Measurements from ENCODE around the gene UBE2O.

The UBE2O gene

DNA sequence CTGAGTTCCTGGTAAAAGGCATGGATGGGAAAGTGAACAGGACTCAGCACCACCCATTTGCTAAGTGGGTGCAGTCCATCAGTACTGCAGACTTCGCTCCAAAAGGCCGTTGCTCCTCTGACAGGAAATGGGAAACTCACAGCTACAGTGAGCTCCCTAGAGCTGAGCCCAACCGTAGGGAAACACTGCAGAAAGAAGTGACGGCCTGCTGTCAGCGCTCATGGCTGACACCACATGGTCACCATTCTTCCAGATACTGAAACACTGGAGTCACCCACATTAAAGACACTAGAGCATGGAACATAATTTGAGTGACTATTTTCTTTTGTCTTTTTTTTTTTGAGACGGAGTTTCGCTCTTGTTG is 31.9 kb downstream of the UBE2O start:
- no peak for DNase-seq (ENCODE audit: low read depth)
- H3K4me3 ChIP-seq (ENCODE audit: low read length) = no peak overlapping the region
- TF ChIP-seq, protein P1, sequence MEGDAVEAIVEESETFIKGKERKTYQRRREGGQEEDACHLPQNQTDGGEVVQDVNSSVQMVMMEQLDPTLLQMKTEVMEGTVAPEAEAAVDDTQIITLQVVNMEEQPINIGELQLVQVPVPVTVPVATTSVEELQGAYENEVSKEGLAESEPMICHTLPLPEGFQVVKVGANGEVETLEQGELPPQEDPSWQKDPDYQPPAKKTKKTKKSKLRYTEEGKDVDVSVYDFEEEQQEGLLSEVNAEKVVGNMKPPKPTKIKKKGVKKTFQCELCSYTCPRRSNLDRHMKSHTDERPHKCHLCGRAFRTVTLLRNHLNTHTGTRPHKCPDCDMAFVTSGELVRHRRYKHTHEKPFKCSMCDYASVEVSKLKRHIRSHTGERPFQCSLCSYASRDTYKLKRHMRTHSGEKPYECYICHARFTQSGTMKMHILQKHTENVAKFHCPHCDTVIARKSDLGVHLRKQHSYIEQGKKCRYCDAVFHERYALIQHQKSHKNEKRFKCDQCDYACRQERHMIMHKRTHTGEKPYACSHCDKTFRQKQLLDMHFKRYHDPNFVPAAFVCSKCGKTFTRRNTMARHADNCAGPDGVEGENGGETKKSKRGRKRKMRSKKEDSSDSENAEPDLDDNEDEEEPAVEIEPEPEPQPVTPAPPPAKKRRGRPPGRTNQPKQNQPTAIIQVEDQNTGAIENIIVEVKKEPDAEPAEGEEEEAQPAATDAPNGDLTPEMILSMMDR (conservative IDR thresholded peaks at IDR 0.05; ENCODE audit: low read depth, low read length) = no peak

DNA sequence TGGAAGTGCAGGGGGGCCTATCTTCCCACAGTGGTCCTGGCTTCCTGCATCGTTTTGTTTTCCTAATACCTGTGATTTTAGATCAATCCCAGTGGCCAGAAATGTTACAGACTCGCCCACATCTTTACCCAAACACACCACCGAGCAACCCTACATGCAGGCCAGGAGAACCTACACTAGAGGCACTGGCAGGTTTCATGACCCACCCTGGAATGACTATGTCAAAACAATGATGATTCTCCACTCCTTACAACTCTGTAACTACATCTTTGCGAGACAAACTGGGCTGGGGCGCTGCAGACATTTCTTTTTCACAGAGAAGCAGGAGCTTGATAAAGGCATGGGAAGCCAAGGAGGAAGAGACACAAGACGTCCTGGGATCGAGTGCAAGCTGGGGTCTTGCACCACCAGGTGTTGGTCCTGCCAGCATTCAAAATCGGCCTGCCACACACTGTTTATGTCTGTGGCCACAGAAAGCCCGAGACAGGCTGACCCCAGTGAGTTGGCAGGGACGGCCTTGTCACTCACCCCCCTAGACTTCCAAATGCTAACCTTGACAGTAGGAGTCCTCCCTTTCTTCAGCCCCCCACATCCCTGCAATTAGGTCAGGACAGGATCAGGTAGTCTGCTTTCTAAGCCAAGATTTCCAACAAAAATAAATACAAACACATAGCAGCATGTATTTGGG is 32.5 kb downstream of the UBE2O start:
- no peak overlapping the region for H3K4me3 ChIP-seq (ENCODE audit: low read length)
- TF ChIP-seq, protein P1 (conservative IDR thresholded peaks at IDR 0.05; ENCODE audit: low read depth, low read length) = no peak
- DNase-seq (ENCODE audit: low read depth) = no peak

DNA sequence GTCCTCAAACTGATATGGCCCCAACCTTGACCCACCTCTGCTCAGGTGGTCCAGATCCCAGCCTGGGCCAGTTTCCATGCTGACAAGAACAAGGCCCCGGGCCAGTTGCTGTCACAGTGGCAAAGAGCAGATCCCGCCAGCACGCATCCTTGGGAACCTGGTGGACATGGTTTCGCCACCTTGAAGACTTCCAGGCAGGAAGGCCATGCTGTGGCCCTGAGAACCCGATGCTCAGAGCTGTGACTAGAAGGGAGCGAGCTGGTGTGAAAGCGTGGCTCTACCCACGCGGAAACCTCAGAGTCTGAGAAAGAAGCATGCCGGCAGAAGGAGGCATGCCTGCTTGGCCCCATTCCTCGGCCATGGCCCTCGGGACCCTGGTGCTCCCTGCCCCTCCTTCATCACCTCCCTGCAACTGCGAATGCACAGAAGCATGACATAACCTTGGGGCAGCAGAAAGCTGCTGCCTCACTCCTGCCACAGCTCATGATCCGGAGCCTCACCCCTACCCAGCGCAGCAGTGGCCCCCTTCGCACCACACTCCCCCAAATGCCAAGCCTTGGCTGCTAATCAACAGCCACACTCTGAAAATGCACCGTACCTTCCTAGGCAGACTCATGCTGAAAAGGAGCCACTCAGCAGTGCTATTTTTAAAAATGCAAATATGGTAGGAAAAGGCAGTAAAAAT is 33.2 kb downstream of the UBE2O start:
- TF ChIP-seq, protein P1 (conservative IDR thresholded peaks at IDR 0.05; ENCODE audit: low read depth, low read length) = no peak
- DNase-seq (ENCODE audit: low read depth) = no peak
- no peak overlapping the region for H3K4me3 ChIP-seq (ENCODE audit: low read length)

DNA sequence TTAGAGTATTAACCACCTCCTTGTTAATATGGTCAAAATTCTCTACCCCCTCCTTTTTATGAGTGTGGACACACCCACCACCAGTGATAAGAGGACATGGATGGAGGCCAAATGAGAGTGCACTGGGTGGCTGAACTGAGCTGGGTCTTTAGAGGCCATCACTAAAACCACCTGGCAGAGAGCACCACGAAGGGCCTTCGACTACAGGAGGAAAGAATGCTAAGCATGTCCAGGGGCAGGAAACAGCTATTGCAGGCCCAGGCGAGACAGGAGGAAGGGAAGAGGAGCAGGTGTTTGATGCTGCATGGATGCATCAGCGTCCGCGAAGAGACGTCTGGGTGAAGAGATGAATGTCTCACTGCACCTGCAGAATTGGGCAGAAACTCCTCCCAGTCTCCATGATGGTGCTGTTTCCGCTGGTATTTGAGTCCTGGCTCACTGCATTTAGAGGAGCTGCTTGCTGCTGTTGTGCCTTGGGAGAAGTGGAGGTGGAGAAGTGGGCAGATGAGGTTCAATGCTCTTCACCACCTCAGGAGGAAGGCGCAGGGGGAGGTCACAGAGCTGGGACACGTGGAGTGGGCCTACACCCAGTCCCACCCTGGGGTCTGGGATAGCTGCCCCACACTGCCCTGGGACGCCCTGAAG is 35.3 kb downstream of the UBE2O start:
- TF ChIP-seq, protein P1 (conservative IDR thresholded peaks at IDR 0.05; ENCODE audit: low read depth, low read length) = no peak
- DNase-seq (ENCODE audit: low read depth) = no peak

DNA sequence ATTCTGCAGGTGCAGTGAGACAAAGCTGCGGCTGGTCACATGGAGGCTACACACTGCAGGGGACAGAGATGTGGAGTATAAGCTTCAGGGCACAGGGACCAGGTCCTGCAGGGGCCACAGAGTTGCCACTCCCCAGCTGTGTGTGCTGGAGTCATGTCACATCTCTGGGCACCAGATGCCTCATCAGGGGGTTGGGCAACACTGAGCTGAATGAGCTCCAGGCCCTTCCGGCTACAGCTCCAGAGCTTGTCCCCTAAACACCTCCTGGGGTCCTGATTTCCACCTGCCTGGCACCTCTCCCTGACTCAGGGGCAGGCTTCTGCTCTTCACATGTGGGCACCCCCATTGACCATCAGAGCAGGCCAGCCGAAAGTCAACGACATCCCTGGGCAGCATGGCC is 36.1 kb downstream of the UBE2O start:
- no peak overlapping the region for H3K4me3 ChIP-seq (ENCODE audit: low read length)
- TF ChIP-seq, protein P1 (conservative IDR thresholded peaks at IDR 0.05; ENCODE audit: low read depth, low read length) = no peak
- no peak for DNase-seq (ENCODE audit: low read depth)

More for the DNA sequence above, 35.3 kb downstream of the UBE2O start:
- no peak overlapping the region for H3K4me3 ChIP-seq (ENCODE audit: low read length)

DNA sequence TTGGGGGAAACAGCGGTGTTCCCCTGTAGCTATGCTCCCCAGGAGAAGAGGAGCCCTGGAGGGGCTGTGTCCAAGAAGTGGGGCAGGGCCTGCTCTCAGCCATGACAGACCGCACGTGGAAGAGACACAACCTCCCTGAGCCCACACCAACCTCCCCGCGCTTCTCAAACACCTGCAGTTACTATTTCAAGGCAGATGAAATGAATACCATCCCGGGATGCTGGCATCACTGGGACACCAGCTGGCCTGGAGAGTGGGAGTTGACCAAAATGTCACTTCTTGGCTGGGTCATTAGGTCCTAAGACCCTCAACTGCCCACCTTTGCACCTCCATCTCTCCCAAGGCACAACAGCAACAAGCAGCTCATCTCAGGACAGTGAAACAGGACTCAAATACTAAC is 36.5 kb downstream of the UBE2O start:
- TF ChIP-seq, protein P1 (conservative IDR thresholded peaks at IDR 0.05; ENCODE audit: low read depth, low read length) = no peak
- no peak overlapping the region for H3K4me3 ChIP-seq (ENCODE audit: low read length)
- DNase-seq (ENCODE audit: low read depth) = no peak
